HG03439 (cell line): ENCODE data around the gene BRCC3.

Experiments
- ATAC-seq: cut with Tn5 transposase; IDR thresholded peaks from one replicate; pipeline ENCODE4 v1.9.1; 2021; ENCODE audit warnings: mild to moderate bottlenecking, moderate library complexity; ENCODE audit not compliant: unreplicated experiment

Gene BRCC3

DNA sequence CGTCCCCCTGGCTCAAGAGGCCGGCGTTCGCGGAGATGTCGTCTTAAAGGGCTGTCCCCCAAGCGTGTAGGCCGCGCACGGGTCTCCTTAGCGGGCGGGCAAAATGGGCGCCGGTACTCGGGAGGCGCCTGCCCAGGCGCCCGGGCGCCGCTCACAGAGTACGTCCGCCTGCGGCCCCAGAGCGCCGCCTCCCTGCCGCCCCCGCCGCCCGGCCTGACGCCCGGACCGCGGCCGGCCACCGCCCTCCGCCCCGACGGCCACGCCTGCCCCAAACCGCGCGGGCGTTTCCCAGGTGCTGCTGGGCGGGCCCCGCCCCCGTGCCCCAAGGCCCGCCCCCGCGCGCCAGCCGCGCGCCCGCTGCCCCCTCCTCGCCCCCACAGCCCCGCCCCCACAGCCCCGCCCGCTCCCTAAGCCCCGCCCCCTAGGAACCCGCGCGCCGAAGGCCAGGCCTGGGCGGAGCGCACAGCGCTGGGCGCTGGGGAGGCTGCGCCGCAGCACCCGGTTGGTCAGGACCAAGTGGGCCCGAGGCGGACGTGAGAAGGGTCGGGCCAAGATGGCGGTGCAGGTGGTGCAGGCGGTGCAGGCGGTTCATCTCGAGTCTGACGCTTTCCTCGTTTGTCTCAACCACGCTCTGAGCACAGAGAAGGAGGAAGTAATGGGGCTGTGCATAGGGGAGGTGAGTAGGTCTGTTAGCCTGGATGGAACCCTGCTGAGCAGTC, at the start of gene BRCC3, which contains the start of the genes CMC4 and MTCP1:
Gene BRCC3 (plus strand): TSS at position 534 of the 719 bp plus-strand sequence. CDS start 20 bp downstream, at position 554.
Gene CMC4 (minus strand): TSS at position 162 of the 719 bp plus-strand sequence. CDS start 7,113 bp downstream, outside the sequence.
Gene MTCP1 (minus strand): TSS at position 162 of the 719 bp plus-strand sequence. CDS start 5,126 bp downstream, outside the sequence.
- peak; percentile 89 for ATAC-seq

DNA sequence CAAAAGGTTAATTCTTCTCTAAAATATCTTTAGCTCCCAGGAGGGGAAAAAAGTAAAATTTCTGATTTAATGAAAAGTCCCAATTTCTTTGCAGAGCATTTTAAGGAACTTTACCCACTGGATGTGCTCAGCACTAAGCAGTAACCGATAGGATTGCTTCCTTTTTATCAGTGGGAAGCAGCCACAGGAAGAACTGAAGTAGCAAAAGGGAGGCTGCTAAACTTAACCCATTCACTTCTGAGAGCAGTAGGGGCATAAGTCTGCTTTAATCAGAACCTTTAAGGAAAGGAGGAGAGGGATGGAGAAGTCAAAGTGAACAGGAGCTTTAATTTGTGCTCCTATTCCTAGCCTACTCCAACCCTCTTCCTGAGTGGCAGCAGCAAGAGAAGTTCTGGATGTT, 48.7 kb upstream of the BRCC3 start, which contains the start of gene F8:
Gene F8 (minus strand): TSS at position 139 of the 400 bp plus-strand sequence. CDS start 171 bp downstream, outside the sequence.
- no peak for ATAC-seq

DNA sequence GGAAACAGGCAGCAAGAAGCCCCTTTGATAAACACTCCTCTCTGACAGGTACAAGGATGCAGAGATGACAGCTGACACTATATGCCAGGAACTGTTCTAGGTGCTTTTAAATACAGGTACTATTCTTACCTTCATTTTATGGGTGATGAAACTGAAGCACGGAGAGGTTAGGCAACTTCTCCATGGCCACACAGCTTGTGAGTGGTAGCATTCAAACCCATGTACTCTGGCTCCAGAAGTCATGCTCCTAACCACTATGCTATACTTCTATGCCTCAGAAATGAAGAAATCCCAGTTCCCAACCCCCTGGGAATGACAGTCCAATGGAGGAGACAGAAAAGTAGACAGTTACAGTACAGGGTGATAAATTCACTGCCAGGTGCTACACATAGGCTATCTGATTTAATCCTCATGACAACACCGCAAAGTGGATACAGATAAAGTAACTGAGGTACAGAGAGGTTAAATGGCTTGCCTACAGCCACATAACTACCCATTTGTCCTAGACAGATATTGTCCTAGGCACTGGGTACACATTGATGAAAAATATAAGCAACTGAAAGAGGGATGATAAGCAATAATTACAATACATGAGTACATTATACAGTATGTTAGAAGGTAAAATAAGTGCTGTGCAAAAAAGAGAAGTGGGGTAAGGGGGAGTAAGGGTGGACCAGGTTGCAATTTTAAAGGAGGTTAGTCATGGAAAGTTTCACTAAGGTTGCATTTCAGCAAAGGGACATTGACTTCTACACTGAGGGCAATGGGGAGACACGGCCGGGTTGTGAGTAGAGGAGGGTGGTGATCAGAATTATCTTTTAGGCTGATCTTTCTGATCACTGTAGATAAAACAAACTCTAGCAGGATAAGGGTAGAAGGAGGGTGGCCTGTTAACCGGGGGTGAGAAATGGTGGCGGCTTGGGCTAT, 47.1 kb upstream of the BRCC3 start:
- ATAC-seq: no peak

DNA sequence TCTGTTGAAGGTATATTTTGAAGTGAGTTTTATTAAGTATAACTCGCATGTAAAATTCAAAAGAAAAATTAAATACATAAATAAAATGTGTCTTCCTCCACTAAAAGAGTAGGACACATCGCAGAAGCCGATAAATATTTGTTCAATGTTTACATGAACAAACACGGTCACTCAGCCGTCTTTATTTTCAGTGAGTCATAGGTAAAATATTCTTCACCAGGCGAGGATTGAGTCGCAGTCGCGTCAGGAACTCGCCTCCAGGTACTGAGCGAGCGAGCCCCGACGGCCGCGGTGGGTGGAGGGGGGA, 44.9 kb upstream of the BRCC3 start:
- no peak for ATAC-seq

DNA sequence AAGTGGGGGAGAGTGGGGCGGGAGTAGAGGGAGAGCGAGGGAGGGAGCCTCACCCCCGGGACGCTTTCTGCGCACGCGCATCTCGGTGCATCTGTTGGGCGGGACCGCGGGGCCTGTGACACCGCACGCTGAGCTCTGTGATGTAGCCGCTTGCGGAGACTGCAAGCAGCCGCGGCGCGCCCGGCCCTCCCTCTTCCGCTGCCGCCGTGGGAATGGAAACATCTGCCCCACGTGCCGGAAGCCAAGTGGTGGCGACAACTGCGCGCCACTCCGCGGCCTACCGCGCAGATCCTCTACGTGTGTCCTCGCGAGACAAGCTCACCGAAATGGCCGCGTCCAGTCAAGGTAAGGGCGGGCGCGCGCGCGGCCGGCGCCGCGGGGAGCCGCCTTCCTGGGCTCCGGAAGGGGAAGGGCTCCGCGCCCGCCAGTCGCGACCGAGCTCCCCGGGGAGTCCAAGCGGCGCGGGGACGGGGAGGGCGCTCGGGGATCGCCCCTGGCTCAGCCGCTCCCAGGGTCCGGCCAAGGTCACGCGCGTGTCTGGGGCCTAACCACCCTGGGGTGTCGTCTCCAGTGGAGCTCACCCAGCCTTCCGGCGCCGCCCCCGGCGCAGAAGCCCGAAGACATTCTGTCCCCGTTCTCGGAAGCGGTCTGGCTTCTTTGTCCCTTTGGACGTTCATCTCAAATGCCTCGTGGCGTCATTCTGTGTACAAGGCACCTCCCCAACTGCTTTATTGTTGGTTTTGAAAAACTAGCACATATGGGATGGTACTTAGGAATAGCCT, 44.4 kb upstream of the BRCC3 start, which contains the start of gene FUNDC2:
Gene FUNDC2 (plus strand): TSS at position 118 of the 782 bp plus-strand sequence. CDS start 95 bp downstream, at position 213.
- peak; percentile 92 for ATAC-seq

DNA sequence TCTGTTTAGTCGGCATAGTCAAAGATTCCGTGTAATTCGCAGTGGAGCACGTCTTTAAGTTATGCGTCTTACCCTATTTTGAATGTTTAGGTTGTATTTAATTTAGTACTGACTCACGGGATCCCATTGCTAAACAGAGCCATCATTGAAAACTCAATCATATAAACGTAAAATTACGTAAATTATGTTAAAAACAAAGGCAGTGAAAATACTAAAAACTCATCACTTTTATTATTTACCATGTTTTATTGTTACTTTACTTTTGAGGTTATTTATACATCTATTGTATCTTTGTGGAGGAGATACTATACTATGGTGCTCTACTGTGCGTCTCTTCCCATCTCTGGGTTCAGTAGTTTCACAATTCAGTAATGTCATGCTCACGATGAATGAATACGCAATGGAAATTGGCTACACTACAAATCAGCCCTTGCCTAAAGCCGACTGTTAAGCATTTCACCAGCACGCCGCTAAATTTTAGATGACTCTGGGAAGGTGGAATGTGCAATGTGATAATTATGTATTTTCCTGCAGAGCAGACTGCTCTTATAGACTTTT, 43.7 kb upstream of the BRCC3 start:
- no peak for ATAC-seq

DNA sequence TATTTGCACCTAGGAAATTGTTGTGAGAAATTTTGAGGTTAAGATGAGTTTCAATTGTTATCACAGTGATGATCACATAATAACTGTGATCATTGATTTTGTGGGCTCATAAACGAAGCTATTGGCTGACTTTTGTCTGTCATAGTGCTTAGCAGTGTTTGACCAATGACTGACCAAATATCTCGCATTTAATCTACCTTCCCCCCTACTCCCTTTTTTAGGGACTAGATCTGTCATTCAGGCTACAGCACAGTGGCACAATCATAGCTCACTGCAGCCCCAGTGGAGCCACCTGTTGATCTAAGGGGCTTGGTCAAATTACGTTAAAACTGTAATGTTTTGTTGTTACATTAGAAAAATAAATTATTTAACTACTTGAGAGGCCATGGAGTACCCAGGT, 43.2 kb upstream of the BRCC3 start:
- no peak for ATAC-seq

DNA sequence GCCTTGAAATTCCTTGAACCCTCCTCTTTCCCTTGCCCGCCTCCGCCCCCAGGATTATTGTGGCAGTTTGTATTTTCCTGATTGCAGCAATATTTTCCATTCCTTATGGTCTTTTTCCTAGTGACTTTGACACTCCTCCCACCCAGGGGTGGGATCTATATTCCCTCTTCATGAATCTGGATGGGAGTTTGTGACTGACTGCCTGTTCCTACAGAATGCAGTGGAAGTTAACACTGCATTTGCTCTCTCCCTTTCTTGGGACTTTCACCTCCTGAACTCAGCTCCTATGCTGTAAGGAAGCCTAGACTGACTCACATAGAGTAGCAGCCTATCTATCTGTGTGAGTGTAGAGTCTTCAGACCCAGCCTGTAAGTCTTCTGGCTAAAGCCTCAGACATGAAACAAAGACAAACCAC, 42.4 kb upstream of the BRCC3 start:
- no peak for ATAC-seq

DNA sequence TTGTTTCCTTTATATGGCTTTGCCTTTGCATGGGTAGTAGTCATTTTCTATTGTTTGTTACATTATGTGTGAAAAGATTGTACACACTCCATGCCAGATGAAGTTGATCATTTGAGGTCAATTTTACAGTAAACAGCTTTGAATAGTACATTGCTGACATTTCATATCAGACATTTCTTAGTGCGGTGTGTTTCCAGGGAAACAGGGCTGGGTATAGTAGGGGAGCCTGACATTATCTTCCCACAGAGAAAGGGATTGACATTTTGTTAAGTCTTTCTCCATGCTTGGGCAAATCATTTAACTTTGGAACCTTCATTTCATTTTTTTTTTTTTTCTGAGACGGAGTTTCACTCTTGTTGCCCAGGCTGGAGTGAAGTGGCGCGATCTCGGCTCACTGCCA, 39.7 kb upstream of the BRCC3 start:
- no peak for ATAC-seq

DNA sequence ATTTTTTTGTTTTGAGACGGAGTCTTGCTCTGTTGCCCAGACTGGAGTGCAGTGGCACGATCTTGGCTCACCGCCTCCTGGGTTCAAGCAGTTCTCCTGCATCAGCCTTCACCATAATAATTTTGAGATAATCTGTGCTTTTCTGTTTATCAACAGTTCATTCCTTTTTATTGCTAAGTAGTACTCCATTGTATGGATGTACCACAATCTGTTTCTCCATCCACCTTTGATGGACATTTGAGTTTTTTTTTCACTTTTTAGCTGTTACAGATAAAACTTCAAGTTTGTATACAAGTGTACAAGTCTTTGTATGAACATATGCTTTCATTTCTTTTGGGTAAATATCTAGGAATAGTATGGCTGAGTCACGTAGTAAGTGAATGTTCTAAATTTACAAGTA, 35.6 kb upstream of the BRCC3 start:
- ATAC-seq: no peak

DNA sequence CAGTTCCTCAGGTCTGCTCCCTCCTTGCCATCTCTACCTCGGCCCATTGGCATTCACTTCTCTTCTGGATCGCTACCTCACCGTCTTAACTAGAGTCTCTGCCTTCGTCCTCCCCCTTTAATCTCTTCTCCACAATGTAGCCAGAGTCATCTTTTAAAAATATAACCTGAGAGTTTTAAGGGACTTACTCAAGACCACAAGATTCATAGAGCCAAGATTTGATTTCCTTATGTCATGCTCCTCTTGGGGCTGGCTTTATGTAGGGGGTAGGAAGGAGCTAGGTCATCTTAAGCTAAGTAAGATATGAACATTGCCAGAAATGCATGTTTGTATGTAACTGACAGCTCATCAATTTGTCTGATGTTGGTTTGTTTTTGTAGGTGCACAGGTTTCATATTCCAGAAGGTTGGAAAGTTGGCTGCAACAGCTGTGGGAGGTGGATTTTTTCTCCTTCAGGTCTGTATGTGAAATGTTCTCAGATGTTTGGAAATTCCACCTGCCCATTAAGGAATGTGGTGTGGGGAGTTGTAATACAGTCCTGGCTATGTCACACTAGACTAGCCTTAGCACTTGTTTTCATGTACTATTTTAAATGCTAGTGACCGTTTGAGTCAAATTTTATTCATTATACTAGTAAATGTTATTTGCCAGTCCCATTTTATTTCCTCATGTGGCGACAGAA, 25.0 kb upstream of the BRCC3 start:
- ATAC-seq: no peak

DNA sequence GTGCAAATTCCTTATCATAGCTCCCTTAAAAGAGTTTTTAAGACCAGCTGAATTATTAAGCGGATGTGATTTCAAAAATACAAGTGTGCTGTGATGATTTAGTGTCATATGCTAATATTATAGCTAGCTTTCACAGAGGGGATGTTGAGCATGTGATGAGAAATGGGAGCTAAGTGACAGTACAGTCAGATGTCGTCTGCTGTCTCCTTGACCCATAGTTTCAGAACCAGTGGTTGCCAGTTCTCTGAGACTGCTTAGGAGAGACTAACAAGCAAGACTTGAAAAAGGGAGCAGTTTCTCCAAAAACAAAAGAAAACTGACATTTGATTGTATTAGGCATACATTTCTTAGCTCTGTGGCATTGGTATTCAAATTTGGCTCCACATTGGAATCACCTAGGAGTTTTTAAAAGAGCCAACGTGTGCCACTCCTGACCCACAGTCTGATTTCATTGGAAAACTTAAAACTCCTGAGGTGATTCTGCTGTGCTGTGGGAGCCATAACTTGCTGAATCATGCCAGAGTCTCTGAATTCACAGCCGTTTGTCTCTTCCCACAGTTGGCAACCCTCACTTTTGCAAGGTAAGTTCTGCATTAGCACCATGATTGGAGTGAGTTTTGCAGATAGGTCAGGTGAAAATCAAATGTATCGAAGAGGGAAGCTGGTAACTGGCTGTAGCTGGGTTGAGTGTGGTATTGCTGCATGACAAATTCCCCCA, 24.3 kb upstream of the BRCC3 start:
- ATAC-seq: no peak

DNA sequence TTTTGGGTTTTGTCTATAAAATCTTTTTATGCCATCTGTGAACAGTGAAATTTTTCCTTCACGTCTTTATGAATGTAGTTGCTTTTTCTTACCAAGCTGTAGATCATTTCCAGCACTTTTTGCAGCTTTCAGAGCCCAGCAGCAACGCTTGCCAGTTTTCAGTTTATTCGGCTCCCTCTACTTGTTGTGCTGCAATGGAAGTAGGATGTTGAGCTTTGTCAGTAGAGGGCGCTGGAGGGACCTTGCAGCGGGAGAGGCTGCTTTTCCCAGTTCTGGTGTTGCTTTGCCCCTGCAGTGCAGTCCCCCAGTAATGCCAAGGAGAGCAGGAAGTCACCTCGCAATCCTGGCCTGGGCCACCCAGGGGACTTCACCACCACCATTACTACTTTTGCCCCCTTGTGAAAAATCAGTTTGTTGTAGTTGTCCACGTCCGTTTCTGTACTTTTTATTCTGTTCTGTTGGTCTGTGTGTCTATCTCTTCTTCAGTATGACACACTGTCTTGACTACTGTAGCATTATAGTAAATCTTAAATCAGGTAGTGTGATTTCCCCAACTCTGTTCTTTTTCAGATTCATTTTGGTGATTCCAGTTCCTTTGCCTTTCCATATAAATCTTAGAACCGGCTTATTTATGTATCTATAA, 22.2 kb upstream of the BRCC3 start:
- ATAC-seq: no peak

DNA sequence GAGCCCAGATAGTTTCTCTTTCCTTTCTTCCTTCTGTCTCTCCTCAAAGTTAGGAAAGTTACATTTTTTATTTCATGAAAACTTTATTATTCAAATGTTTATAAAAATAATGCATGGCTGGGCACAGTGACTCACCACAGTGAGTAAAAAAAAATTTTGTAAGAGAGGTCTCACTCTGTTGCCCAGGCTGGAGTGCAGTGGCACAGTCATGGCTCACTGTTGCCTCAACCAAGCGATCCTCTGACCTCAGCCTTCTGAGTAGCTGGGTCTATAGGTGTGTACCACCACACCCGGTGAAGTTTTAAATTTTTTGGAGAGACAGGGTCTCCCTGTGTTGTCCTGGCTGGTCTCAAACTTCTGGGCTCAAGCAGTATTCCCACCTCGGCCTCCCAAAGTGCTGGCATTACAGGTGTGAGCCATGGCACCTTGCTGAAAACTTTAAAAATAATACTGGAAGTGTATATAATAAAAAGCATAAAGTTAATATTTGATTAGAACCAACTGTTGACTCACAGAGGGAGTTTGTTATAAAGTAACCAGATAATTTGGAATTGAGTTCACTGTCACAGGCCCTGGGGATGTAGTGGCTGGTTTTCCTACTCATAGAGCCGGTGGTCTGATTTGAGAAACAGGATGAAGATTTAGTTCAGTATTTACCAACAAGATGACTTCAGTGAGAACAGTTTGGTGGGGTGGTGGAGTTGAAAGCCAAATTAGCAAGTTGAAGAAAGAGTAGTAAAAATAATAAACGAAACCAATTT, 18.4 kb upstream of the BRCC3 start:
- ATAC-seq: no peak

DNA sequence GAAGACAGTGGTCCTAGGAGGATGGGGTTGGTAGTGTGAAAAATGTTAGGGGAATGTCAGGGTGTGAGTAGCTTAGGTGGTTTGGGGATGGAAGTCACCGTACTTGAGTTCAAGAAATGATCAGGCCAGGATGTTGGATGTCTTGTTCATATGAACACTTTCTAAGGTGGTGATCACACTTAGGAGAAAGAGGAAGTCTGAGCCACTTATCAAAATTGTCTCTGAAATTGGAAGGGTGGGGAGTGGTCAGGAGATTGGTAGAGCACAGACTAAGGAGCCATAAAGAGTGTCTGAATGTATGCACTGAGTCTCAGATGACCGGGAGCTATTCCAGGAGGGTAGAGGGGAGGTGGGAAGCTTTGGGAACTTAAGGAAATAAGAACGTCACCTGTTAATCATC, 17.7 kb upstream of the BRCC3 start:
- no peak for ATAC-seq

DNA sequence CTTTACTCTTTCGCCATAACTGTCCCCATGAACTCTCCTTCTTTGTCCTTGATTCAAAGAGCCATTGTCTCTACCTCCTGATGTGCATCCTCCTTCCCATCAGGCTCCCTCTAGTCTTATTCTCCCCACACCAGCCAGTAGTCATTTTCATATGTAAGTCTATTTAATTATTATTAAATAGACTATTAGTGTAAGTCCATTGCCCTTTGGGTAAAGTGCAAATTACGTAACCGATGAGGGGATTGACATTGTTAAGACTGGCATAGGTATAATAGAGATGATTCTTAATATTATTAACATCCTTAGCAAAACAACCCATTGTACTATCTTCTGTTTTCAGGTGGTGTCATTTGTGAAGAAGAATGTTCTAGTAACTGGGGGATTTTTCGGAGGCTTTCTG, 17.1 kb upstream of the BRCC3 start:
- no peak for ATAC-seq

DNA sequence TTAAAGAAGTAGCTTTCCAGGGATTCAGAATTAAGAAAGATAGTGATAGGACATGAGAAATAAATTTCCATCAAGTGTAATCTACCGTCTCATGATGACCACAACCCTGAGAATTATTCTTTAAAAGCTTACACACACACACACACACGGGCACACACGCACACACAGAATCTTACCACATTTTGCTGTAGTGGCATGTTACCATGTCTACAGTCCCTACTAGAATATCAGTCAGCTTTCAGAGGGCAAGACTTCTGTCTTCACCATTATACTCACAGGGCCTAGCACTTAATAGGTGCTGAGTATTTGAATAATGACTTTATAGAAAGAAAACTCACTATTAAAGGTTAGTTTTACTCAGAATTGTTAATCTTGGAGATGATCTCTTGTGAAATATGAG, 15.8 kb upstream of the BRCC3 start:
- ATAC-seq: no peak

DNA sequence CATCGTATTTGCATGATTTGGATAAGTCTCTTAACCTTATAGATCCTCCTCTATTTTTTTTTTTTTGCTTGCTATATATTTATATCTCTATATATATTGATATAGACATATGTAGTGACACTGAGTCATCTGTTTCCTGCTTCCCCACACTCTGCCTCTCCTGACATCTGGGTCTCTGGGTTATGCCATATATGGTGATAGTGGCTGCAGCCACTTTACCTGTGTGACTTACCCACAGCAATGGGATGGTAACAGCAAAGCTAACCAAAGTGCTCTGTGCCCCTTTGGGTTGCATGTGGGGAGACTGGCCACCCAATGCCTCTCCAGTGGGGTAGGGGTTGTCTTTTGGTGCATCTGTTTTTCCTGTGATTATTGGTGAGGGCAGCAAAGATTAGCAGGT, 14.8 kb upstream of the BRCC3 start:
- ATAC-seq: no peak
